ENCODE measurements around the gene CETP.

DNA sequence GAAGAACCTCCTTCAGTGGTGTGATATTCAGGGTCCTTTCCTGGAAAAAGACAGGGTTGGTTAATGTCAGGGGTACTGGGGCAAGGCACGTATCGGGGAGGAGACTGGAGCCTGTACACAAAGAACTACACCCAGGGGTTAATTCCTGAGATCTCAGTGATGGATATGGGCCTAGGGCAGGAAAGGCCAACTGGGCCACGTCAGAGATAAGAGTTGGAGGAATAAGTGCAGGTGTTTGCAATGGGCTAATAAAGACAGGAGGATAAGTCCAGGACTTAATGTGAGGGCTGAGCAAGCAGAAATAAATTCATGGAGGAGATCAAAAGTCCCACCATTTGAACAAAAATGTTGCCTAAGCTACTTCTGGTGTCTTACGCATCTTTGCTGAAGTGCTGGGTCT is 40.2 kb upstream of the CETP start:
- TF ChIP-seq POLR2A (IDR thresholded peaks at IDR 0.05): no peak
- TF ChIP-seq, protein P1, sequence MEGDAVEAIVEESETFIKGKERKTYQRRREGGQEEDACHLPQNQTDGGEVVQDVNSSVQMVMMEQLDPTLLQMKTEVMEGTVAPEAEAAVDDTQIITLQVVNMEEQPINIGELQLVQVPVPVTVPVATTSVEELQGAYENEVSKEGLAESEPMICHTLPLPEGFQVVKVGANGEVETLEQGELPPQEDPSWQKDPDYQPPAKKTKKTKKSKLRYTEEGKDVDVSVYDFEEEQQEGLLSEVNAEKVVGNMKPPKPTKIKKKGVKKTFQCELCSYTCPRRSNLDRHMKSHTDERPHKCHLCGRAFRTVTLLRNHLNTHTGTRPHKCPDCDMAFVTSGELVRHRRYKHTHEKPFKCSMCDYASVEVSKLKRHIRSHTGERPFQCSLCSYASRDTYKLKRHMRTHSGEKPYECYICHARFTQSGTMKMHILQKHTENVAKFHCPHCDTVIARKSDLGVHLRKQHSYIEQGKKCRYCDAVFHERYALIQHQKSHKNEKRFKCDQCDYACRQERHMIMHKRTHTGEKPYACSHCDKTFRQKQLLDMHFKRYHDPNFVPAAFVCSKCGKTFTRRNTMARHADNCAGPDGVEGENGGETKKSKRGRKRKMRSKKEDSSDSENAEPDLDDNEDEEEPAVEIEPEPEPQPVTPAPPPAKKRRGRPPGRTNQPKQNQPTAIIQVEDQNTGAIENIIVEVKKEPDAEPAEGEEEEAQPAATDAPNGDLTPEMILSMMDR (IDR thresholded peaks at IDR 0.05): no peak

All from thyroid gland (tissue), 4 donors.